Panc1 (cell line): ENCODE data around the gene CCNJL. TPM values are rescaled to one million over a fixed set of nuclear protein-coding genes. Genes with fewer than 3 reads are reported as not detected.

Source experiments
- ATAC-seq: fragments of 200-7000 bp; cut with Tn5 transposase; 2 replicates; pipeline ENCODE4 v1.9.1; 2020; ENCODE audit warnings: mild to moderate bottlenecking, moderate library complexity
- BruUV-seq: library from RNA; stranded (reverse); fragments of 400-500 nt; replicated peaks from 2 replicates; lab custom pipeline; 2021; lab: Mats Ljungman, UMichigan
- CTCF ChIA-PET: fragments of 300-600 bp; sonication (Branson Sonifier 250); formaldehyde crosslinking; loops from one replicate; lab custom pipeline; 2022; ENCODE audit warnings: antibody characterized with exemption; lab: Charles Lee
- POLR2A ChIA-PET: fragments of 300-600 bp; sonication (Branson Sonifier 250); formaldehyde crosslinking; loops from one replicate; lab custom pipeline; 2022; ENCODE audit warnings: antibody characterized with exemption; lab: Charles Lee
- DNase-seq: peaks from one replicate; pipeline ENCODE4 v3.0.0-alpha.2; 2010; ENCODE audit warnings: low read depth, low spot score
- H3K27ac ChIP-seq: 2 replicates; pipeline ENCODE4 v1.5.1; 2011; ENCODE audit warnings: mild to moderate bottlenecking, low read length, inconsistent platforms
- H3K27me3 ChIP-seq: fragments of 200-500 bp; sonication (Bioruptor generic); 2 replicates; pipeline ENCODE4 v1.6.0; 2014; ENCODE audit warnings: low read length, inconsistent platforms; ENCODE audit not compliant: control insufficient read depth, insufficient read depth
- H3K36me3 ChIP-seq: fragments of 200-500 bp; sonication (Bioruptor generic); 2 replicates; pipeline ENCODE4 v1.5.1; 2014; ENCODE audit warnings: inconsistent platforms, mild to moderate bottlenecking, low read length, moderate library complexity; ENCODE audit not compliant: control insufficient read depth, insufficient read depth
- H3K4me1 ChIP-seq: 2 replicates; pipeline ENCODE4 v1.5.1; 2011; ENCODE audit warnings: inconsistent platforms, mild to moderate bottlenecking, low read length, moderate library complexity; ENCODE audit not compliant: control insufficient read depth, insufficient read depth
- H3K4me3 ChIP-seq, 2 experiments: 2 replicates each; pipeline ENCODE4 v1.5.1; 2011 to 2012; ENCODE audit warnings: low read depth in 2 of 2, low read length in 2 of 2, mild to moderate bottlenecking in 2 of 2, inconsistent platforms in 1 of 2, moderate library complexity in 1 of 2
- H3K9me3 ChIP-seq: fragments of 200-500 bp; sonication (Bioruptor generic); 2 replicates; pipeline ENCODE4 v1.5.1; 2014; ENCODE audit warnings: low read depth, mild to moderate bottlenecking, inconsistent platforms, low read length, moderate library complexity; ENCODE audit not compliant: control insufficient read depth, insufficient read depth
- CTCF ChIP-seq: fragments of 450-650 bp; IDR thresholded peaks from 2 replicates; pipeline ENCODE4 v1.5.1; 2017; ENCODE audit warnings: mild to moderate bottlenecking
- POLR2AphosphoS5 ChIP-seq: IDR thresholded peaks from 2 replicates; pipeline ENCODE4 v1.6.1; 2012; ENCODE audit warnings: mild to moderate bottlenecking, low read depth, low read length, moderate library complexity
- REST ChIP-seq, 2 experiments: IDR thresholded peaks; 2 replicates each; pipeline ENCODE4 v1.6.1; 2011 to 2012; ENCODE audit warnings: low read depth in 2 of 2, control low read depth in 1 of 2, low read length in 1 of 2, mild to moderate bottlenecking in 1 of 2, moderate library complexity in 1 of 2; ENCODE audit not compliant: insufficient read depth in 1 of 2
- SIN3A ChIP-seq: IDR thresholded peaks from 2 replicates; pipeline ENCODE4 v1.6.1; 2012; ENCODE audit warnings: low read depth, mild to moderate bottlenecking, low read length, moderate library complexity, borderline replicate concordance; ENCODE audit not compliant: insufficient read depth
- TCF7L2 ChIP-seq: IDR thresholded peaks from 2 replicates; pipeline ENCODE4 v1.6.1; 2011; ENCODE audit warnings: mild to moderate bottlenecking, low read depth, low read length, inconsistent platforms
- in situ Hi-C: cut with HindIII; loops from 2 replicates; pipeline ENCODE4 v1.10.0; 2016; ENCODE audit warnings: low sequenced_read_pairs, low pct_unique_long_range_greater_than_20kb
- intact Hi-C: fragments of 100-400 bp; cut with micrococcal nuclease; formaldehyde crosslinking; loops from one replicate; pipeline ENCODE4 v1.10.0; 2022; ENCODE audit not compliant: unreplicated experiment
- total RNA-seq: library from RNA; stranded (reverse); gene quantifications from one replicate; pipeline ENCODE4 v1.2.1, GENCODE V29; 2021; ENCODE audit not compliant: unreplicated experiment

CCNJL gene
- total RNA-seq, 1 experiment from 2014 or later = 35.0 TPM

- no peaks in the 10 kb centered on the region for H3K27me3 ChIP-seq
- BruUV-seq = no TSS peak
- H3K4me1 ChIP-seq = peaks cover 3% of the 10 kb centered on the region; the same call in 1 of the 2 replicates
- TF ChIP-seq SIN3A (no peak), POLR2AphosphoS5 (no peak), CTCF (no peak), REST (IDR thresholded peaks at IDR 0.05; ENCODE audit: insufficient read depth in 1 of 2, low read depth in 2 of 2, low read length in 1 of 2) (no peak), TCF7L2 (no peak)
- intact Hi-C loops = no loop called here
- in situ Hi-C loops = no loop called here
- CTCF ChIA-PET = interaction anchor here (0.6 kb wide), 1 partner anchor 789 kb away, joined by 9 read pairs; no protein-coding TSS in a partner anchor
- POLR2A ChIA-PET = no interaction called here
- ATAC-seq = no peak; the same call in 1 of the 2 replicates
- no peak overlapping the region for H3K4me3 ChIP-seq
- no peak overlapping the region for H3K27ac ChIP-seq
- H3K9me3 ChIP-seq = no peaks in the 10 kb centered on the region
- no peak for DNase-seq
- H3K36me3 ChIP-seq = no peaks in the 10 kb centered on the region
Measured at GRCh38 chr5:160231783-160232342, 80.5 kb downstream of the CCNJL start.

GRCh38 chr5:160230686-160231527 is 81.5 kb downstream of the CCNJL start:
- peaks cover 3% of the 10 kb centered on the region; the same call in 1 of the 2 replicates for H3K4me1 ChIP-seq
- peak; percentile 84 for ATAC-seq
- BruUV-seq = no TSS peak

More at GRCh38 chr5:160230686-160231527, 81.5 kb downstream of the CCNJL start:
- Histone ChIP-seq H3K9me3 (no peaks in the 10 kb centered on the region), H3K27ac (no peak overlapping the region), H3K36me3 (no peaks in the 10 kb centered on the region), H3K27me3 (no peaks in the 10 kb centered on the region), H3K4me3 (no peak overlapping the region)
- intact Hi-C loops (no loop called here), in situ Hi-C loops (no loop called here)
- TF ChIP-seq POLR2AphosphoS5 (no peak), REST (IDR thresholded peaks at IDR 0.05; ENCODE audit: insufficient read depth in 1 of 2, low read depth in 2 of 2, low read length in 1 of 2) (no peak), SIN3A (no peak), CTCF (no peak), TCF7L2 (no peak)
- no peak for DNase-seq
- POLR2A ChIA-PET = no interaction called here
- CTCF ChIA-PET = interaction anchor here (0.6 kb wide), 1 partner anchor 788 kb away, joined by 9 read pairs; no protein-coding TSS in a partner anchor
